A673 (cell line): ENCODE data around the gene YOD1. TPM values are rescaled to one million over a fixed set of nuclear protein-coding genes. Genes with fewer than 3 reads are reported as not detected.
A peak's percentile ranks its signal among the peaks of the same experiment; 100 is the strongest.

Source experiments
- BruUV-seq: library from RNA; stranded (reverse); fragments of 400-500 nt; replicated peaks from 2 replicates; lab custom pipeline; 2021; lab: Mats Ljungman, UMichigan
- CTCF ChIA-PET: fragments of 300-600 bp; sonication (Branson Sonifier 250); formaldehyde crosslinking; loops from one replicate; lab custom pipeline; 2022; ENCODE audit warnings: antibody characterized with exemption; lab: Charles Lee
- POLR2A ChIA-PET: fragments of 300-600 bp; sonication (Branson Sonifier 250); formaldehyde crosslinking; loops from one replicate; lab custom pipeline; 2022; ENCODE audit warnings: antibody characterized with exemption; ENCODE audit not compliant: low non-redundant PET; lab: Charles Lee
- DNase-seq: peaks from one replicate; pipeline ENCODE4 v3.0.0-alpha.2; 2015; ENCODE audit warnings: low spot score
- H3K27ac ChIP-seq: fragments of 200-600 bp; sonication (generic); 2 replicates; pipeline ENCODE4 v1.5.1; 2016; ENCODE audit warnings: mixed run types, low read depth, mild to moderate bottlenecking, mixed read lengths, antibody characterized with exemption, low read length; ENCODE audit not compliant: poor library complexity, severe bottlenecking
- H3K27me3 ChIP-seq: fragments of 200-600 bp; sonication (generic); replicated peaks from 2 replicates; pipeline ENCODE4 v1.6.1; 2017; ENCODE audit warnings: mixed run types, low read depth, mild to moderate bottlenecking, mixed read lengths, antibody characterized with exemption, low read length; ENCODE audit not compliant: insufficient read depth, poor library complexity
- H3K36me3 ChIP-seq: fragments of 200-600 bp; sonication (generic); 2 replicates; pipeline ENCODE4 v1.6.1; 2016; ENCODE audit warnings: mixed run types, mild to moderate bottlenecking, mixed read lengths, antibody characterized with exemption, low read length; ENCODE audit not compliant: insufficient read depth, poor library complexity, severe bottlenecking
- H3K4me1 ChIP-seq: fragments of 200-600 bp; sonication (generic); 2 replicates; pipeline ENCODE4 v1.6.1; 2017; ENCODE audit warnings: mixed run types, mild to moderate bottlenecking, mixed read lengths, antibody characterized with exemption, low read length; ENCODE audit not compliant: insufficient read depth, poor library complexity, severe bottlenecking
- H3K4me3 ChIP-seq: fragments of 200-600 bp; sonication (generic); 2 replicates; pipeline ENCODE4 v1.5.1; 2016; ENCODE audit warnings: low read depth, mixed run types, mild to moderate bottlenecking, mixed read lengths, low read length; ENCODE audit not compliant: poor library complexity, severe bottlenecking
- H3K9me3 ChIP-seq: fragments of 200-600 bp; sonication (generic); 2 replicates; pipeline ENCODE4 v1.6.1; 2016; ENCODE audit warnings: mixed run types, low read depth, mild to moderate bottlenecking, mixed read lengths, antibody characterized with exemption, low read length; ENCODE audit not compliant: poor library complexity, severe bottlenecking
- CTCF ChIP-seq: fragments of 300-800, 200-600 bp; sonication (generic); conservative IDR thresholded peaks from 2 replicates; pipeline ENCODE4 v1.5.1; 2017; ENCODE audit warnings: low read depth, mild to moderate bottlenecking, antibody characterized with exemption, low read length, moderate library complexity, mixed read lengths
- EZH2 ChIP-seq: fragments of 200-600 bp; sonication (generic); IDR thresholded peaks from 2 replicates; pipeline ENCODE4 v1.6.1; 2017; ENCODE audit warnings: borderline replicate concordance, low read depth, mild to moderate bottlenecking, mixed read lengths, antibody characterized with exemption, low read length; ENCODE audit not compliant: poor library complexity, severe bottlenecking
- intact Hi-C: fragments of 100-400 bp; cut with micrococcal nuclease; formaldehyde crosslinking; loops from one replicate; pipeline ENCODE4 v1.10.0; 2022; ENCODE audit not compliant: unreplicated experiment
- total RNA-seq: library from RNA; stranded (reverse); gene quantifications from 2 replicates; pipeline ENCODE4 v1.2.3, GENCODE V29; 2021

YOD1 gene
- total RNA-seq, 1 experiment from 2014 or later = 12.6 TPM

GRCh38 chr1:207034208-207034607 is 16.8 kb downstream of the YOD1 start:
- intact Hi-C loops = no loop called here
- POLR2A ChIA-PET = no interaction called here
- CTCF ChIA-PET = no interaction called here

DNA sequence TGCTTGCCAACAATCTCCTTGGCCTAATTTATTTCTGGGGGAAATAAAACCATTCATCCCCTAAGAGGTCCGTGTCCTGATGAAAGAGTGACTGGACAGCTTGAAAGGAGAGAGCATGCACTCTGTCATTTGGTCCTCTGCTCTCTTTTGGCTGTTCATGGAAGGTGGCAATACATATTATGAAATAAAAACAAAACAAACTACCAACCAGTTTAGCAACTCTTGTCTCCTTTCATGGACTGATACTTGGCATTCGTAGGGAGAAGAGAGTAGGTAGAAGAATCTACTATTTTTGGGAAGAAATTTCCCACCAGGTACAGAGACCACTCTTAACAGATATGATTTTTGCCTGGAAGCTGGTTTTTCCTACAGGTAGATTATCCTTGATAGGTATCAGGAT is 17.7 kb downstream of the YOD1 start:
- no peak overlapping the region for H3K27ac ChIP-seq
- no peaks in the 10 kb centered on the region for H3K9me3 ChIP-seq
- ChIA-PET CTCF (no interaction called here), POLR2A (no interaction called here)
- peaks cover 58% of the 10 kb centered on the region for H3K27me3 ChIP-seq
- peaks cover 8% of the 10 kb centered on the region for H3K4me1 ChIP-seq
- intact Hi-C loops = no loop called here
- no peak for TF ChIP-seq CTCF
- no peak for DNase-seq
- BruUV-seq = no TSS peak
- H3K4me3 ChIP-seq = no peak overlapping the region
- no peaks in the 10 kb centered on the region for H3K36me3 ChIP-seq

More at GRCh38 chr1:207034208-207034607, 16.8 kb downstream of the YOD1 start:
- BruUV-seq = no TSS peak
- peaks cover 57% of the 10 kb centered on the region for H3K27me3 ChIP-seq
- H3K36me3 ChIP-seq = no peaks in the 10 kb centered on the region
- no peak for DNase-seq
- H3K4me3 ChIP-seq = no peak overlapping the region
- H3K4me1 ChIP-seq = peaks cover 8% of the 10 kb centered on the region
- no peaks in the 10 kb centered on the region for H3K9me3 ChIP-seq
- TF ChIP-seq EZH2 (no peak), CTCF (no peak)
- no peak overlapping the region for H3K27ac ChIP-seq

- CTCF ChIA-PET = no interaction called here
- H3K4me3 ChIP-seq = no peak within 1 kb of the TSS
- peak; percentile 38 for DNase-seq
- H3K4me1 ChIP-seq = peaks cover 8% of the 10 kb centered on the region
- intact Hi-C loops = no loop called here
- no peaks in the 10 kb centered on the region for H3K9me3 ChIP-seq
- POLR2A ChIA-PET = no interaction called here
- H3K27me3 ChIP-seq = peaks cover 57% of the 10 kb centered on the region
- no peaks in the 10 kb centered on the region for H3K36me3 ChIP-seq
- no TSS peak for BruUV-seq
- no peak within 1 kb of the TSS for H3K27ac ChIP-seq
- TF ChIP-seq EZH2 = no peak
- no peak for TF ChIP-seq CTCF
Measured at GRCh38 chr1:207032528-207033017, 18.4 kb downstream of the YOD1 start, which contains the start of gene C1orf116. Gene C1orf116, minus strand, starts transcription at chr1:207032756. Its CDS starts 5,158 bp downstream, at chr1:207027598.
